NCI-H1436 (cell line): Measurements from ENCODE around the gene NID2.

Source experiments
- DNase-seq: peaks from one replicate; lab custom pipeline; 2025; lab: John Stamatoyannopoulos, UW

Gene NID2

GRCh38 chr14:52068615-52069306 is at the start of gene NID2:
TSS of gene NID2 (minus strand) at chr14:52069059. CDS start at chr14:52068994, 65 bp downstream.
- no peak for DNase-seq

- DNase-seq = no peak
These were observed 48.4 kb upstream of the NID2 start for GRCh38 chr14:52117111-52117832.

- no peak for DNase-seq
These were observed 46.4 kb upstream of the NID2 start for GRCh38 chr14:52115286-52115685.

GRCh38 chr14:52112336-52113018 is 43.6 kb upstream of the NID2 start:
- DNase-seq = no peak

GRCh38 chr14:52111583-52111982 is 42.7 kb upstream of the NID2 start:
- no peak for DNase-seq

GRCh38 chr14:52110441-52111086 is 41.7 kb upstream of the NID2 start:
- DNase-seq = no peak

GRCh38 chr14:52108823-52109222 is 40.0 kb upstream of the NID2 start:
- DNase-seq = no peak

GRCh38 chr14:52106840-52107239 is 38.0 kb upstream of the NID2 start:
- no peak for DNase-seq

GRCh38 chr14:52103416-52103815 is 34.6 kb upstream of the NID2 start:
- DNase-seq = no peak

GRCh38 chr14:52095794-52096193 is 26.9 kb upstream of the NID2 start:
- no peak for DNase-seq

GRCh38 chr14:52095336-52095735 is 26.5 kb upstream of the NID2 start:
- DNase-seq = no peak

- DNase-seq = no peak
These were observed 25.9 kb upstream of the NID2 start for GRCh38 chr14:52094546-52095271.

- no peak for DNase-seq
These were observed 23.1 kb upstream of the NID2 start for GRCh38 chr14:52091928-52092327.

- no peak for DNase-seq
These were observed 22.1 kb upstream of the NID2 start for GRCh38 chr14:52090936-52091335.

GRCh38 chr14:52089218-52089617 is 20.4 kb upstream of the NID2 start:
- DNase-seq = no peak

- no peak for DNase-seq
These were observed 17.9 kb upstream of the NID2 start for GRCh38 chr14:52086711-52087110.

- DNase-seq = no peak
These were observed 14.0 kb upstream of the NID2 start for GRCh38 chr14:52082903-52083302.

- DNase-seq = no peak
These were observed 13.1 kb upstream of the NID2 start for GRCh38 chr14:52081964-52082363.

GRCh38 chr14:52080808-52081755 is 12.2 kb upstream of the NID2 start:
- no peak for DNase-seq

- no peak for DNase-seq
These were observed 11.4 kb upstream of the NID2 start for GRCh38 chr14:52080158-52080800.
